Mucosa of descending colon (tissue), 3 donors: ENCODE measurements around the gene KIAA0319L. TPM values are rescaled to one million over a fixed set of nuclear protein-coding genes. Genes with fewer than 3 reads are reported as not detected.
"Not testable (repeated sequence)": the region's sequence is repeated elsewhere in the genome, so short reads cannot be mapped to it uniquely, and the experiment has no call there.

Source experiments
- ATAC-seq: fragments of 200-7000 bp; cut with Tn5 transposase; one replicate; pipeline ENCODE4 v1.9.1; 2020; ENCODE audit warnings: mild to moderate bottlenecking, moderate library complexity
- DNase-seq, 3 donors: peaks; one replicate each; pipeline ENCODE4 v3.0.0-alpha.2; 2020
- H3K36me3 ChIP-seq: fragments of 200-600 bp; one replicate; pipeline ENCODE4 v1.8.0; 2021; ENCODE audit warnings: low read depth, mild to moderate bottlenecking
- H3K4me1 ChIP-seq: fragments of 200-600 bp; one replicate; pipeline ENCODE4 v1.8.0; 2021; ENCODE audit warnings: low read depth, mild to moderate bottlenecking
- H3K4me3 ChIP-seq: fragments of 200-600 bp; one replicate; pipeline ENCODE4 v1.8.0; 2021; ENCODE audit warnings: mild to moderate bottlenecking
- H3K9me3 ChIP-seq: fragments of 200-600 bp; one replicate; pipeline ENCODE4 v1.8.0; 2021; ENCODE audit warnings: mild to moderate bottlenecking
- CTCF ChIP-seq: fragments of 200-600 bp; IDR thresholded peaks from one replicate; pipeline ENCODE4 v1.8.0; 2022; ENCODE audit warnings: antibody characterized with exemption, mild to moderate bottlenecking
- intact Hi-C, 2 donors: fragments of 100-400 bp; cut with DNase I in 1 of 2; cut with micrococcal nuclease in 1 of 2; formaldehyde crosslinking; loops; one replicate each; pipeline versions ENCODE4 v1.11.0 to v1.11.1; 2022; cut with DNase I, micrococcal nuclease
- total RNA-seq, 3 donors: library from RNA; stranded (reverse); fragmentation: NEBNext Ultra II Directional in 2 of 3; extraction: Animal tissue kit (Norgen Biotek cat#: 25700) in 2 of 3; gene quantifications; one replicate each; pipeline versions ENCODE4 v1.2.1 to v1.2.4, GENCODE V29; 2021 to 2023
- donor health status: DM: no; HTN: no; CAD: no; lungs with moderate emphysema.
- donor health status: DM: no; HTN: no; CAD: no.
- donor health status: DM: no; HTN: yes; CAD: no.

Gene KIAA0319L
- total RNA-seq, 3 donors from 2014 or later: 59.6 to 84.6 (median 75.7) TPM

GRCh38 chr1:35486858-35487408 is 70.3 kb downstream of the KIAA0319L start:
- H3K36me3 ChIP-seq: no peaks in the 10 kb centered on the region
- H3K9me3 ChIP-seq: no peaks in the 10 kb centered on the region
- ATAC-seq: peak; percentile 56
- no peak for TF ChIP-seq CTCF
- DNase-seq: no peak
- H3K4me1 ChIP-seq: no peaks in the 10 kb centered on the region
- H3K4me3 ChIP-seq: no peak overlapping the region
- intact Hi-C loops: no loop called here

- ATAC-seq (no peak), DNase-seq (no peak)
- Histone ChIP-seq H3K9me3 (no peaks in the 10 kb centered on the region), H3K4me1 (no peaks in the 10 kb centered on the region), H3K4me3 (no peak overlapping the region), H3K36me3 (no peaks in the 10 kb centered on the region)
- no peak for TF ChIP-seq CTCF
- intact Hi-C loops: no loop called here
Observed at GRCh38 chr1:35481229-35481628, 76.0 kb downstream of the KIAA0319L start.

- H3K36me3 ChIP-seq: peaks cover 4% of the 10 kb centered on the region
- H3K4me1 ChIP-seq: no peaks in the 10 kb centered on the region
- no peak for TF ChIP-seq CTCF
- no peak for DNase-seq
- H3K4me3 ChIP-seq: no peak overlapping the region
- H3K9me3 ChIP-seq: no peaks in the 10 kb centered on the region
- intact Hi-C loops: no loop called here
- ATAC-seq: no peak
Observed at GRCh38 chr1:35477870-35478269, 79.3 kb downstream of the KIAA0319L start.

GRCh38 chr1:35475856-35476674 is 81.1 kb downstream of the KIAA0319L start:
- no peak overlapping the region for H3K4me3 ChIP-seq
- DNase-seq: no peak
- ATAC-seq: no peak
- H3K9me3 ChIP-seq: no peaks in the 10 kb centered on the region
- TF ChIP-seq CTCF: no peak
- intact Hi-C loops: no loop called here
- peaks cover 4% of the 10 kb centered on the region for H3K36me3 ChIP-seq
- no peaks in the 10 kb centered on the region for H3K4me1 ChIP-seq

- no peak for ATAC-seq
- peaks cover 4% of the 10 kb centered on the region for H3K36me3 ChIP-seq
- no peak for TF ChIP-seq CTCF
Observed at GRCh38 chr1:35475356-35475755, 81.8 kb downstream of the KIAA0319L start.

GRCh38 chr1:35473216-35473615 is 84.0 kb downstream of the KIAA0319L start:
- DNase-seq: not testable (repeated sequence)

More at GRCh38 chr1:35475356-35475755, 81.8 kb downstream of the KIAA0319L start:
- Histone ChIP-seq H3K9me3 (no peaks in the 10 kb centered on the region), H3K4me1 (no peaks in the 10 kb centered on the region), H3K4me3 (no peak overlapping the region)
- intact Hi-C loops: no loop called here
- no peak for DNase-seq

More at GRCh38 chr1:35473216-35473615, 84.0 kb downstream of the KIAA0319L start:
- H3K36me3 ChIP-seq, ATAC-seq, H3K9me3 ChIP-seq, H3K4me3 ChIP-seq, H3K4me1 ChIP-seq, intact Hi-C loops: not testable (repeated sequence)
